ENCODE data around the gene PHAF1. TPM values are rescaled to one million over a fixed set of nuclear protein-coding genes. Genes with fewer than 3 reads are reported as not detected.

Gene PHAF1
- total and polyA plus RNA-seq, 2 experiments from 2014 or later: 15.2 to 24.4 TPM

- H3K4me2 ChIP-seq (ENCODE audit: unreplicated experiment): no peak overlapping the region
- H3K79me2 ChIP-seq (ENCODE audit: insufficient read depth): peaks cover 84% of the 10 kb centered on the region
- H2AFZ ChIP-seq: no peak overlapping the region
- no peak overlapping the region for H3K4me3 ChIP-seq
- H3K9ac ChIP-seq: no peak overlapping the region
- TF ChIP-seq EZH2phosphoT487 (IDR thresholded peaks at IDR 0.05; ENCODE audit: insufficient read depth, low read depth) (no peak), EZH2 (IDR thresholded peaks at IDR 0.05; ENCODE audit: insufficient read depth, poor library complexity, severe bottlenecking) (no peak)
- in situ Hi-C loops (cut with MboI): no loop called here
- H3K4me1 ChIP-seq (ENCODE audit: insufficient read depth): peaks cover 13% of the 10 kb centered on the region
- H3K9me2 ChIP-seq (ENCODE audit: insufficient read depth): no peaks in the 10 kb centered on the region
- WGBS, 2 experiments (ENCODE audit: low coverage in 1 of 2, low lambda C conversion rate in 2 of 2, missing lambda C conversion rate in 2 of 2): 98 to 99% methylated on average over 4 of the region's 4 CpGs
- H3K9me3 ChIP-seq (ENCODE audit: low read depth): no peaks in the 10 kb centered on the region
- H3K27ac ChIP-seq: no peak overlapping the region
- DNase-seq: no peak
- no peaks in the 10 kb centered on the region for H4K20me1 ChIP-seq (ENCODE audit: insufficient read depth)
- H3F3A ChIP-seq (ENCODE audit: insufficient read depth): peaks cover 8% of the 10 kb centered on the region; the same call in 1 of the 2 replicates
- H3K27me3 ChIP-seq (replicated peaks; ENCODE audit: insufficient read depth): no peaks in the 10 kb centered on the region
- peaks cover 9% of the 10 kb centered on the region for H3K36me3 ChIP-seq (ENCODE audit: low read depth)
Measured at GRCh38 chr16:67084345-67085028, 25.3 kb upstream of the PHAF1 start.

GRCh38 chr16:67086822-67087221 lies 22.9 kb upstream of the PHAF1 start:
- Histone ChIP-seq H3K27me3 (replicated peaks; ENCODE audit: insufficient read depth) (no peaks in the 10 kb centered on the region), H3K27ac (no peak overlapping the region), H3K36me3 (ENCODE audit: low read depth) (peaks cover 6% of the 10 kb centered on the region; the same call in 1 of the 2 replicates), H3F3A (ENCODE audit: insufficient read depth) (peaks cover 31% of the 10 kb centered on the region), H3K79me2 (ENCODE audit: insufficient read depth) (peaks cover 81% of the 10 kb centered on the region), H3K9ac (no peak overlapping the region), H4K20me1 (ENCODE audit: insufficient read depth) (no peaks in the 10 kb centered on the region), H3K9me2 (ENCODE audit: insufficient read depth) (no peaks in the 10 kb centered on the region), H3K4me2 (ENCODE audit: unreplicated experiment) (no peak overlapping the region), H2AFZ (no peak overlapping the region), H3K4me1 (ENCODE audit: insufficient read depth) (peaks cover 30% of the 10 kb centered on the region), H3K4me3 (no peak overlapping the region), H3K9me3 (ENCODE audit: low read depth) (no peaks in the 10 kb centered on the region)
- DNase-seq: no peak
- in situ Hi-C loops (cut with MboI): no loop called here
- TF ChIP-seq EZH2 (IDR thresholded peaks at IDR 0.05; ENCODE audit: insufficient read depth, poor library complexity, severe bottlenecking) (no peak), EZH2phosphoT487 (IDR thresholded peaks at IDR 0.05; ENCODE audit: insufficient read depth, low read depth) (no peak)

DNA sequence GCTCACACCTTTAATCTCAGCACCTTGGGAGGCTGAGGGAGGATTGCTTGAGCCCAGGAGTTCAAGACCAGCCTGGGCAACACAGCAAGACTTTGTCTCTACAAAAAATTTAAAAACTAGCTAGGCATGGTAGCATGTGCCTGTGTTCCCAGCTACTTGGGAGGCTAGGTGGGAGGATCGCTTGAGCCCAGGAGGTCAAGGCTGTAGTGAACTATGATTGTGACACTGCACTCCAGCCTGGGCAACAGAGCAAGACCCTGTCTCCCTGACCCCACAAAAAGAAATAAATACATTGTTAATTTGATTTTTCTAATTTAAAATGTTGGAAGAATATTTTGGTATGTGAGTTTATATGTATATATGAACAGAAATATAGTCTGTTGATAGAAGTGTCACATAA lies 22.4 kb upstream of the PHAF1 start:
- Histone ChIP-seq H3K4me1 (ENCODE audit: insufficient read depth) (peaks cover 29% of the 10 kb centered on the region), H3K9ac (no peak overlapping the region), H3K4me3 (no peak overlapping the region), H3F3A (ENCODE audit: insufficient read depth) (peaks cover 34% of the 10 kb centered on the region), H3K27me3 (replicated peaks; ENCODE audit: insufficient read depth) (no peaks in the 10 kb centered on the region), H3K79me2 (ENCODE audit: insufficient read depth) (peaks cover 77% of the 10 kb centered on the region), H2AFZ (no peak overlapping the region), H3K9me3 (ENCODE audit: low read depth) (no peaks in the 10 kb centered on the region), H3K9me2 (ENCODE audit: insufficient read depth) (no peaks in the 10 kb centered on the region), H3K27ac (no peak overlapping the region), H3K36me3 (ENCODE audit: low read depth) (peaks cover 6% of the 10 kb centered on the region; the same call in 1 of the 2 replicates), H3K4me2 (ENCODE audit: unreplicated experiment) (no peak overlapping the region), H4K20me1 (ENCODE audit: insufficient read depth) (no peaks in the 10 kb centered on the region)
- TF ChIP-seq EZH2phosphoT487 (IDR thresholded peaks at IDR 0.05; ENCODE audit: insufficient read depth, low read depth) (no peak), EZH2 (IDR thresholded peaks at IDR 0.05; ENCODE audit: insufficient read depth, poor library complexity, severe bottlenecking) (no peak)
- in situ Hi-C loops (cut with MboI): no loop called here
- DNase-seq: no peak
- 95 to 96% methylated on average over 1 of the region's 1 CpG for WGBS, 2 experiments (ENCODE audit: low coverage in 1 of 2, low lambda C conversion rate in 2 of 2, missing lambda C conversion rate in 2 of 2)

GRCh38 chr16:67087803-67088202 lies 21.9 kb upstream of the PHAF1 start:
- H3F3A ChIP-seq (ENCODE audit: insufficient read depth): peaks cover 38% of the 10 kb centered on the region
- no peaks in the 10 kb centered on the region for H4K20me1 ChIP-seq (ENCODE audit: insufficient read depth)
- H3K9me3 ChIP-seq (ENCODE audit: low read depth): no peaks in the 10 kb centered on the region
- TF ChIP-seq EZH2phosphoT487 (IDR thresholded peaks at IDR 0.05; ENCODE audit: insufficient read depth, low read depth) (no peak), EZH2 (IDR thresholded peaks at IDR 0.05; ENCODE audit: insufficient read depth, poor library complexity, severe bottlenecking) (no peak)
- no peak overlapping the region for H3K4me2 ChIP-seq (ENCODE audit: unreplicated experiment)
- peaks cover 29% of the 10 kb centered on the region for H3K4me1 ChIP-seq (ENCODE audit: insufficient read depth)
- no peak overlapping the region for H3K4me3 ChIP-seq
- in situ Hi-C loops (cut with MboI): no loop called here
- no peak overlapping the region for H3K9ac ChIP-seq
- H3K79me2 ChIP-seq (ENCODE audit: insufficient read depth): peaks cover 77% of the 10 kb centered on the region
- no peak for DNase-seq
- H3K9me2 ChIP-seq (ENCODE audit: insufficient read depth): no peaks in the 10 kb centered on the region
- H2AFZ ChIP-seq: no peak overlapping the region
- H3K27me3 ChIP-seq (replicated peaks; ENCODE audit: insufficient read depth): no peaks in the 10 kb centered on the region
- H3K36me3 ChIP-seq (ENCODE audit: low read depth): peaks cover 6% of the 10 kb centered on the region; the same call in 1 of the 2 replicates
- no peak overlapping the region for H3K27ac ChIP-seq

All from GM23248 (cell line).